ENCODE data around the gene METTL22. TPM values are rescaled to one million over a fixed set of nuclear protein-coding genes. Genes with fewer than 3 reads are reported as not detected.

METTL22 gene
- total RNA-seq, 1 experiment from 2014 or later: 39.8 TPM

DNA sequence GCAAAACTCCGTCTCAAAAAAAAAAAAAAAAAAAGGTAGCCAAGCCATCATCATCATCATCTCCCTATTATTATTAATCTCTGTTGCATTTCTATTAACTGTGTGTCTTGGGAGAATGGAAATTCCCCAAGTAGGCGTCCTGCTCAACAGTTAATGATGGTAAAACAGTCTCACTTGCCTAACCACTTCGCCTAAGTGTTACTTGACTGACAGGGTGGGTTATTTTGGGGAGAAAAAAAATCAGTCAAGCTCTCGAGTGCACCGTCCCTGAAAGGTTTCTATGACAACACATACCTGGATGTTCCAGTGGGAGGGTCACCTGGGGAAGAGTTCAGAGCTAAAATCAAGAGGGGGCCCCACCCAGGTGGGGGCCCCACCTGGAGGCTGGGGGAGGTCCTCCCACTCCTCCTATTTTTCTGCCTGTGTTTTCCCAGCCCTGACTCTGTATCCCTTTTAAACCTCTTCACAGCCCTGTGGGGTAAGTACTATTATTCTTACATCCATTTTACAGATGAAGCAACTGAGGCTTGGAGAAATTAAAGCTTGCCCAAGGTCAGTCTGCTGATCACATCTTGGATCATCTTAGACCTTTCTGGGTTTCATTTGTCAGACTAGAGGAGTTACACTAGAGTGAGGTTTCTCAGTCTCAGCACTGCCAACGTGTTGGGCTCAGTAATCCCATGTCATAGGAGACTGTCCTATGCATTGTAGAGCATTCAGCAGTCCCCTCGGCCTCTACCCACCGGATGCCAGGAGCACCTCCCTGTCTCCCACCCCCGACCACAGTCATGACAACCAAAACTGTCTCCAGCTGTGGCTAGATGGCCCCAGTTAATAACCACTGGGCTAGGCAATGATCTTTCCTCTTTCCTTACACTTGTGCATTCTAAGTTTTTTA is 41.9 kb downstream of the METTL22 start:
- TF ChIP-seq, protein P1, sequence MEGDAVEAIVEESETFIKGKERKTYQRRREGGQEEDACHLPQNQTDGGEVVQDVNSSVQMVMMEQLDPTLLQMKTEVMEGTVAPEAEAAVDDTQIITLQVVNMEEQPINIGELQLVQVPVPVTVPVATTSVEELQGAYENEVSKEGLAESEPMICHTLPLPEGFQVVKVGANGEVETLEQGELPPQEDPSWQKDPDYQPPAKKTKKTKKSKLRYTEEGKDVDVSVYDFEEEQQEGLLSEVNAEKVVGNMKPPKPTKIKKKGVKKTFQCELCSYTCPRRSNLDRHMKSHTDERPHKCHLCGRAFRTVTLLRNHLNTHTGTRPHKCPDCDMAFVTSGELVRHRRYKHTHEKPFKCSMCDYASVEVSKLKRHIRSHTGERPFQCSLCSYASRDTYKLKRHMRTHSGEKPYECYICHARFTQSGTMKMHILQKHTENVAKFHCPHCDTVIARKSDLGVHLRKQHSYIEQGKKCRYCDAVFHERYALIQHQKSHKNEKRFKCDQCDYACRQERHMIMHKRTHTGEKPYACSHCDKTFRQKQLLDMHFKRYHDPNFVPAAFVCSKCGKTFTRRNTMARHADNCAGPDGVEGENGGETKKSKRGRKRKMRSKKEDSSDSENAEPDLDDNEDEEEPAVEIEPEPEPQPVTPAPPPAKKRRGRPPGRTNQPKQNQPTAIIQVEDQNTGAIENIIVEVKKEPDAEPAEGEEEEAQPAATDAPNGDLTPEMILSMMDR (IDR thresholded peaks at IDR 0.05; ENCODE audit: insufficient read depth in 1 of 2, low read depth in 1 of 2, low read length in 1 of 2, severe bottlenecking in 1 of 2, unreplicated experiment in 1 of 2): no peak
- Mint-ChIP-seq H3K36me3 (ENCODE audit: insufficient read depth, unreplicated experiment) (no peaks in the 10 kb centered on the region), H3K27me3 (ENCODE audit: insufficient read depth, unreplicated experiment) (no peaks in the 10 kb centered on the region), H3K9me3 (ENCODE audit: unreplicated experiment) (no peaks in the 10 kb centered on the region), H3K27ac (ENCODE audit: unreplicated experiment) (no peak overlapping the region), H3K4me3 (ENCODE audit: unreplicated experiment) (no peak overlapping the region), H3K4me1 (ENCODE audit: low read depth, unreplicated experiment) (no peaks in the 10 kb centered on the region)
- intact Hi-C loops (cut with micrococcal nuclease; ENCODE audit: unreplicated experiment): no loop called here
- H3K36me3 ChIP-seq (ENCODE audit: control insufficient read depth, insufficient read depth, low read length): no peaks in the 10 kb centered on the region
- ChIA-PET CTCF (interaction anchor here (0.8 to 1.9 kb wide), 2 partner anchors 96 to 128 kb away, joined by 5 to 7 read pairs; no protein-coding TSS in a partner anchor), POLR2A (no interaction called here)
- no peak for DNase-seq
- no peaks in the 10 kb centered on the region for H3K27me3 ChIP-seq (replicated peaks; ENCODE audit: control insufficient read depth, insufficient read depth, low read length)
- H3K4me1 ChIP-seq: no peaks in the 10 kb centered on the region
- H3K4me3 ChIP-seq (ENCODE audit: low read depth, low read length): no peak overlapping the region
- H3K9me3 ChIP-seq: no peaks in the 10 kb centered on the region
- BruUV-seq (replicated peaks): no TSS peak

DNA sequence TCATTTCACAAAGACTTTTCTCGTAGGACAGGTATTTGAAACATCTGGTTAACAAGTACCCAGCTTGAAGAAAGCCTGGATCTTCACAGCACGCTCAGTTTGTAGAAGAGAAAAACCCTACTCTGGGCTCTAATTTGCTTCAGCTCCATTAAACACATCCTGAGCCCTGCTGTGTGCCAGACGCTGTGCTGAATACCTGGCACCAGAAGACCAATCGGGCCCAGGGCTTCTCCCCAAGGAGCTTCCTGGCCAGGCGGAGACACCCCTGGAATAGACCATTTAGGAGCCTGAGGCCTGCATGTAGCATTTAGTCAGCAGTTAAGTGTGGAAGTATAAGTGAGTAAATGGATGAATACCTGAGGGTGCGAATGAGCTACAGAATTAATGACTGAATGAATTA is 44.0 kb downstream of the METTL22 start:
- DNase-seq: no peak
- H3K36me3 Mint-ChIP-seq (ENCODE audit: insufficient read depth, unreplicated experiment): no peaks in the 10 kb centered on the region
- CTCF ChIA-PET: interaction anchor here (1.2 kb wide), 1 partner anchor 198 kb away, joined by 3 read pairs; no protein-coding TSS in a partner anchor
- no peaks in the 10 kb centered on the region for H3K4me1 Mint-ChIP-seq (ENCODE audit: low read depth, unreplicated experiment)
- H3K4me3 Mint-ChIP-seq (ENCODE audit: unreplicated experiment): no peak overlapping the region
- TF ChIP-seq, protein P1 (IDR thresholded peaks at IDR 0.05; ENCODE audit: insufficient read depth in 1 of 2, low read depth in 1 of 2, low read length in 1 of 2, severe bottlenecking in 1 of 2, unreplicated experiment in 1 of 2): no peak
- no peaks in the 10 kb centered on the region for H3K9me3 Mint-ChIP-seq (ENCODE audit: unreplicated experiment)
- Histone ChIP-seq H3K9me3 (no peaks in the 10 kb centered on the region), H3K4me1 (no peaks in the 10 kb centered on the region), H3K4me3 (ENCODE audit: low read depth, low read length) (no peak overlapping the region), H3K36me3 (ENCODE audit: control insufficient read depth, insufficient read depth, low read length) (no peaks in the 10 kb centered on the region), H3K27me3 (replicated peaks; ENCODE audit: control insufficient read depth, insufficient read depth, low read length) (no peaks in the 10 kb centered on the region)
- POLR2A ChIA-PET: interaction anchor here (0.6 kb wide), 1 partner anchor 340 kb away, joined by 3 read pairs; no protein-coding TSS in a partner anchor
- no peaks in the 10 kb centered on the region for H3K27me3 Mint-ChIP-seq (ENCODE audit: insufficient read depth, unreplicated experiment)
- BruUV-seq (replicated peaks): no TSS peak
- H3K27ac Mint-ChIP-seq (ENCODE audit: unreplicated experiment): no peak overlapping the region
- intact Hi-C loops (cut with micrococcal nuclease; ENCODE audit: unreplicated experiment): no loop called here

DNA sequence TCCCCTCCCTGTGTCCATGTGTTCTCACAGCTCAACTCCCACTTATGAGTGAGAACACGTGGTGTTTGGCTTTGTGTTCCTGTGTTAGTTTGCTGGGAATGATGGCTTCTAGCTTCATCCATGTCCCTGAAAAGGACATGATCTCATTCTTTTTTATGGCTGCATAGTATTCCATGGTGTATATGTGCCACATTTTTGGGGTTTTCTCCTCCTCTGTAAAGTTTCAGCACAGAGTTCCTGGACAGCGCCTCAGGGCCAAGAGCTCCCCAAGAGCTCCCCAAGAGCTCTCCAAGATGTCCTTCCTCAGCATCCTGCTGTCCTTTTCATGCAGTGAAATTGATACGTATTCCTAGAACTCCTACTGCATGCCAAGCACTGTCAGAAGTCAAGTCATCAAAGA is 46.0 kb downstream of the METTL22 start:
- no peaks in the 10 kb centered on the region for H3K36me3 ChIP-seq (ENCODE audit: control insufficient read depth, insufficient read depth, low read length)
- no peak overlapping the region for H3K4me3 ChIP-seq (ENCODE audit: low read depth, low read length)
- no peaks in the 10 kb centered on the region for H3K4me1 Mint-ChIP-seq (ENCODE audit: low read depth, unreplicated experiment)
- no peaks in the 10 kb centered on the region for H3K27me3 ChIP-seq (replicated peaks; ENCODE audit: control insufficient read depth, insufficient read depth, low read length)
- CTCF ChIA-PET: interaction anchor here (0.5 kb wide), 1 partner anchor 16 kb away, joined by 3 read pairs; no protein-coding TSS in a partner anchor
- BruUV-seq (replicated peaks): no TSS peak
- H3K9me3 Mint-ChIP-seq (ENCODE audit: unreplicated experiment): no peaks in the 10 kb centered on the region
- H3K27ac Mint-ChIP-seq (ENCODE audit: unreplicated experiment): no peak overlapping the region
- no peak overlapping the region for H3K4me3 Mint-ChIP-seq (ENCODE audit: unreplicated experiment)
- POLR2A ChIA-PET: no interaction called here
- intact Hi-C loops (cut with micrococcal nuclease; ENCODE audit: unreplicated experiment): no loop called here
- TF ChIP-seq, protein P1 (IDR thresholded peaks at IDR 0.05; ENCODE audit: insufficient read depth in 1 of 2, low read depth in 1 of 2, low read length in 1 of 2, severe bottlenecking in 1 of 2, unreplicated experiment in 1 of 2): no peak
- H3K27me3 Mint-ChIP-seq (ENCODE audit: insufficient read depth, unreplicated experiment): no peaks in the 10 kb centered on the region
- no peaks in the 10 kb centered on the region for H3K9me3 ChIP-seq
- H3K4me1 ChIP-seq: no peaks in the 10 kb centered on the region
- DNase-seq: no peak
- no peaks in the 10 kb centered on the region for H3K36me3 Mint-ChIP-seq (ENCODE audit: insufficient read depth, unreplicated experiment)

Data from Caco-2 (cell line).